Gastrocnemius medialis (tissue), 4 donors: ENCODE measurements around the gene IGSF8. TPM values are rescaled to one million over a fixed set of nuclear protein-coding genes. Genes with fewer than 3 reads are reported as not detected.

ENCODE experiments used
- ATAC-seq, 2 donors: fragments of 150-250 bp; one replicate each; pipeline ENCODE4 v1.9.1; 2016
- DNase-seq, 2 donors: peaks; one replicate each; pipeline ENCODE4 v3.0.0-alpha.2; 2019
- H3K27ac ChIP-seq, 4 donors: fragments of 200-600 bp; sonication (generic); 1 replicate in 1 of 4; 2 replicates in 3 of 4; pipeline ENCODE4 v1.5.1; 2016 to 2018; ENCODE audit warnings: mild to moderate bottlenecking in 2 of 4, moderate library complexity in 1 of 4
- H3K27me3 ChIP-seq, 3 donors: fragments of 200-600 bp; sonication (generic) in 2 of 3; 1 replicate in 1 of 3; 2 replicates in 2 of 3; pipeline versions ENCODE4 v1.5.1 to v1.6.0; 2016 to 2019; ENCODE audit warnings: mild to moderate bottlenecking in 1 of 3, moderate library complexity in 1 of 3
- H3K36me3 ChIP-seq, 2 donors: fragments of 200-600 bp; sonication (generic) in 1 of 2; one replicate each; pipeline ENCODE4 v1.5.1; 2017 to 2018
- H3K4me1 ChIP-seq, 2 donors: fragments of 200-600 bp; sonication (generic) in 1 of 2; one replicate each; pipeline ENCODE4 v1.5.1; 2016 to 2017; ENCODE audit warnings: mild to moderate bottlenecking in 2 of 2
- H3K4me3 ChIP-seq, 4 donors: fragments of 200-600 bp; sonication (generic) in 3 of 4; 1 replicate in 1 of 4; 2 replicates in 3 of 4; pipeline ENCODE4 v1.5.1; 2016 to 2019; ENCODE audit warnings: mild to moderate bottlenecking in 2 of 4
- H3K9me3 ChIP-seq, 3 donors: fragments of 200-600 bp; sonication (generic) in 2 of 3; 1 replicate in 1 of 3; 2 replicates in 2 of 3; pipeline ENCODE4 v1.5.1; 2016 to 2019
- POLR2A ChIP-seq, 2 donors: fragments of 450-650 bp; IDR thresholded peaks; one replicate each; pipeline ENCODE4 v1.6.1; 2017; ENCODE audit warnings: antibody characterized with exemption in 2 of 2, mild to moderate bottlenecking in 2 of 2, moderate library complexity in 2 of 2
- in situ Hi-C, 4 donors: fragments of 200-750 bp; cut with MboI; loops; one replicate each; pipeline versions ENCODE4 v1.15.0 to v1.8.0; 2017; ENCODE audit warnings: low sequenced_read_pairs in 4 of 4
- intact Hi-C: fragments of 100-400 bp; cut with DNase I; formaldehyde crosslinking; loops from one replicate; pipeline ENCODE4 v1.15.1; 2023; ENCODE audit warnings: low total_unique reads
- total RNA-seq, 4 donors: library from RNA; depleted of rRNA; stranded (reverse); fragments of >200 nt; gene quantifications; one replicate each; pipeline versions ENCODE4 v1.1.0 to v1.2.3, GENCODE V29; 2016
- TF ChIP-seq, protein P1 (sequence below), 5 experiments: fragments of 450-650 bp in 3 of 5; fragments of 200-600 bp in 2 of 5; sonication (generic) in 2 of 5; IDR thresholded peaks in 4 of 5; conservative IDR thresholded peaks in 1 of 5; 1 replicate in 4 of 5; 2 replicates in 1 of 5; pipeline ENCODE4 v1.5.1; 2016 to 2019; ENCODE audit warnings: antibody characterized with exemption in 5 of 5, mild to moderate bottlenecking in 3 of 5, moderate library complexity in 3 of 5

Gene IGSF8
- total RNA-seq, 4 donors from 2014 or later: 3.4 to 12.8 (median 8.7) TPM

DNA sequence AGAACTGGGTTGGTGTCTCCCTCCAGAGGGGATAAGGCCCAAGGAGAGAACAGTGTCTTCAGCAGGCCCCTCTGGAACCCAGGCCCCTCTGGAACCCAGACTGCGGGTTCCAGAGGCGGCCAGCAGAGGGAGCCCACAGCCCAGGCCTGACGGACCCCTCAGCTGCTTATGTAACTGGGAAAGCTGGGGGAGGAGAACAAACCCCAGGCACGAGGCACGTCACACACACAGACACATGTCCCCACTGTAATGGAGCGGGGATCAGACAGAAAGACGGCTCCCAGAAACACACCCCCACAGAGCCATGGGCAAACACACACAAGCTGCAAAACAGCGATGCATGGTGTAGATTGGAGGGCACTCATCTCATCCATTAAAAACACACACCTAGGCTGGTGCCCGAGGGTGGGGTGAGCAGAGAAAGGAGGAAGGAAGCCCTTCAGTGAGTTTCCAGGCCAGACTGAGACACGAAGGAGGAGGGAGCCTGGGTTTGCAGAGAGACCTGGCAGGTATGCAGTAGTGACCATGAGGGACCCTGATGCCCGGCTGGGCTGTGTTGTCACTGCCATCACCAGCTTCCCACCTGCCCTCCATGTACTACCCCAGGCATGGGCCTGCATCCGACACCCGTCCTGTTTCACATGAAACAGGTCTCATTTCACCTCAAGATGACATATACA lies 2.8 kb upstream of the IGSF8 start:
- Histone ChIP-seq H3K27ac (peak overlapping the region; percentile 88 to 96 (median 92)), H3K9me3 (no peaks in the 10 kb centered on the region), H3K4me1 (peaks cover 47% of the 10 kb centered on the region in 2 donors), H3K4me3 (peak overlapping the region in 1 of 4 donors; percentile 15), H3K27me3 (no peaks in the 10 kb centered on the region), H3K36me3 (no peaks in the 10 kb centered on the region)
- in situ Hi-C loops: loop anchor here in 2 of 4 donors (5.0 to 10.0 kb wide), 4 partner anchors 84 to 154 kb away; partner anchors contain the start of gene CASQ1 (in 1 of the 2)
- peak; percentile 63 to 67 for ATAC-seq
- TF ChIP-seq, protein P1, sequence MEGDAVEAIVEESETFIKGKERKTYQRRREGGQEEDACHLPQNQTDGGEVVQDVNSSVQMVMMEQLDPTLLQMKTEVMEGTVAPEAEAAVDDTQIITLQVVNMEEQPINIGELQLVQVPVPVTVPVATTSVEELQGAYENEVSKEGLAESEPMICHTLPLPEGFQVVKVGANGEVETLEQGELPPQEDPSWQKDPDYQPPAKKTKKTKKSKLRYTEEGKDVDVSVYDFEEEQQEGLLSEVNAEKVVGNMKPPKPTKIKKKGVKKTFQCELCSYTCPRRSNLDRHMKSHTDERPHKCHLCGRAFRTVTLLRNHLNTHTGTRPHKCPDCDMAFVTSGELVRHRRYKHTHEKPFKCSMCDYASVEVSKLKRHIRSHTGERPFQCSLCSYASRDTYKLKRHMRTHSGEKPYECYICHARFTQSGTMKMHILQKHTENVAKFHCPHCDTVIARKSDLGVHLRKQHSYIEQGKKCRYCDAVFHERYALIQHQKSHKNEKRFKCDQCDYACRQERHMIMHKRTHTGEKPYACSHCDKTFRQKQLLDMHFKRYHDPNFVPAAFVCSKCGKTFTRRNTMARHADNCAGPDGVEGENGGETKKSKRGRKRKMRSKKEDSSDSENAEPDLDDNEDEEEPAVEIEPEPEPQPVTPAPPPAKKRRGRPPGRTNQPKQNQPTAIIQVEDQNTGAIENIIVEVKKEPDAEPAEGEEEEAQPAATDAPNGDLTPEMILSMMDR (IDR thresholded peaks at IDR 0.05 in 4 of 5, conservative IDR thresholded peaks at IDR 0.05 in 1 of 5): peak; percentile 95 to 99 (median 99)
- TF ChIP-seq POLR2A (IDR thresholded peaks at IDR 0.05): peak in 1 of 2 donors; percentile 43
- peak; percentile 86 to 91 for DNase-seq
- intact Hi-C loops: loop anchor here (1.0 to 5.0 kb wide), 5 partner anchors 46 to 151 kb away; partner anchors contain the start of gene PEA15

GRCh38 chr1:160099716-160100375 lies 1.4 kb upstream of the IGSF8 start:
- H3K36me3 ChIP-seq: no peaks in the 10 kb centered on the region
- no peaks in the 10 kb centered on the region for H3K9me3 ChIP-seq
- no peak for DNase-seq
- H3K27ac ChIP-seq: peak overlapping the region; percentile 88 to 96 (median 92)
- no peak for ATAC-seq
- peaks cover 45 to 47% of the 10 kb centered on the region in 2 donors for H3K4me1 ChIP-seq
- no peaks in the 10 kb centered on the region for H3K27me3 ChIP-seq
- in situ Hi-C loops (loop anchor here (5.0 to 25.0 kb wide), 6 partner anchors 85 to 262 kb away; partner anchors contain the start of genes NHLH1 (in 2 of the 4), CASQ1 (in 1 of the 4) and PEX19 (in 1 of the 4)), intact Hi-C loops (loop anchor here (2.0 to 5.0 kb wide), 5 partner anchors 47 to 242 kb away; partner anchors contain the start of genes COPA, NCSTN and PEA15)
- no peak overlapping the region for H3K4me3 ChIP-seq
- TF ChIP-seq POLR2A (IDR thresholded peaks at IDR 0.05): no peak
- TF ChIP-seq, protein P1 (IDR thresholded peaks at IDR 0.05 in 4 of 5, conservative IDR thresholded peaks at IDR 0.05 in 1 of 5): no peak

GRCh38 chr1:160098852-160099561 lies 588 bp upstream of the IGSF8 start:
- intact Hi-C loops: loop anchor here (5.0 kb wide), 1 partner anchor 243 kb away; the partner anchor contains the start of genes COPA and NCSTN
- peak; percentile 53 to 59 for ATAC-seq
- in situ Hi-C loops: loop anchor here in 2 of 4 donors (10.0 to 25.0 kb wide), 3 partner anchors 156 to 263 kb away; partner anchors contain the start of genes NHLH1 (in 2 of the 2) and PEX19 (in 1 of the 2)

More at GRCh38 chr1:160098852-160099561, 588 bp upstream of the IGSF8 start:
- peak; percentile 21 to 42 for TF ChIP-seq POLR2A (IDR thresholded peaks at IDR 0.05)
- TF ChIP-seq, protein P1 (IDR thresholded peaks at IDR 0.05 in 4 of 5, conservative IDR thresholded peaks at IDR 0.05 in 1 of 5): no peak
- peak overlapping the region; percentile 49 to 77 (median 66) for H3K4me3 ChIP-seq
- no peaks in the 10 kb centered on the region for H3K36me3 ChIP-seq
- no peaks in the 10 kb centered on the region for H3K27me3 ChIP-seq
- no peaks in the 10 kb centered on the region for H3K9me3 ChIP-seq
- peak overlapping the region; percentile 88 to 96 (median 94) for H3K27ac ChIP-seq
- peak; percentile 97 to 98 for DNase-seq
- peaks cover 44 to 47% of the 10 kb centered on the region in 2 donors for H3K4me1 ChIP-seq
